K562 (cell line): ENCODE data around the gene POC1B. TPM values are rescaled to one million over a fixed set of nuclear protein-coding genes. Genes with fewer than 3 reads are reported as not detected.

Experiments used
- ATAC-seq: fragments of 200-7000 bp; cut with Tn5 transposase; 3 replicates; pipeline ENCODE4 v1.9.1; 2020; ENCODE audit warnings: moderate library complexity
- BruUV-seq: library from RNA; stranded (reverse); fragments of 400-500 nt; replicated peaks from 2 replicates; lab custom pipeline; 2021; lab: Mats Ljungman, UMichigan
- CTCF ChIA-PET: fragments of 300-600 bp; formaldehyde crosslinking; extraction: SDS; loops from one replicate; lab custom pipeline; 2021; ENCODE audit warnings: low intra/inter-chr PET ratio; lab: Yijun Ruan, JAX
- POLR2A ChIA-PET: fragments of 300-600, 350-650 bp; sonication (Branson Sonifier 250); formaldehyde crosslinking; extraction: SDS; loops from one replicate; lab custom pipeline; 2021; ENCODE audit warnings: antibody characterized with exemption, inconsistent platforms; lab: Yijun Ruan, JAX
- DNase-seq, 4 experiments: peaks; one replicate each; pipeline versions ENCODE4 v3.0.0 to v3.0.0-alpha.2; 2011 to 2018; ENCODE audit warnings: low spot score in 3 of 4, mixed read lengths in 3 of 4; ENCODE audit errors: extremely low read depth in 1 of 4
- FAIRE-seq: peaks from 2 replicates; lab custom pipeline; 2011; peaks lifted over from hg19 to GRCh38; lab: Jason Lieb, UNC
- H2AFZ ChIP-seq: 2 replicates; pipeline ENCODE4 v1.6.0; 2011; ENCODE audit warnings: low read depth, low read length, control low read depth, inconsistent platforms
- H3K27ac ChIP-seq: fragments of 200-600 bp; 3 replicates; pipeline ENCODE4 v1.8.0; 2011; ENCODE audit warnings: low read depth, mild to moderate bottlenecking, control low read depth, inconsistent platforms, low read length, moderate library complexity, mixed read lengths; ENCODE audit errors: extremely low read depth
- H3K27me3 ChIP-seq, 2 experiments: fragments of 300-600 bp in 1 of 2; 2 replicates in 1 of 2; 3 replicates in 1 of 2; pipeline versions ENCODE4 v1.6.0 to v1.8.0; 2011; ENCODE audit warnings: inconsistent platforms in 2 of 2, low read length in 2 of 2, mild to moderate bottlenecking in 1 of 2, mixed read lengths in 1 of 2, moderate library complexity in 1 of 2; ENCODE audit not compliant: control insufficient read depth in 2 of 2, insufficient read depth in 2 of 2
- H3K36me3 ChIP-seq: fragments of 300-600 bp; 3 replicates; pipeline ENCODE4 v1.8.0; 2011; ENCODE audit warnings: mild to moderate bottlenecking, low read length, inconsistent platforms; ENCODE audit not compliant: control insufficient read depth, insufficient read depth
- H3K4me1 ChIP-seq, 2 experiments: fragments of 200-600 bp in 1 of 2; replicated peaks in 1 of 2; 2 replicates in 1 of 2; 3 replicates in 1 of 2; pipeline versions ENCODE4 v1.5.1 to v1.8.0; 2011; ENCODE audit warnings: inconsistent platforms in 2 of 2, low read length in 2 of 2, mild to moderate bottlenecking in 1 of 2, mixed read lengths in 1 of 2, moderate library complexity in 1 of 2; ENCODE audit not compliant: control insufficient read depth in 2 of 2, insufficient read depth in 2 of 2
- H3K4me2 ChIP-seq: 2 replicates; pipeline ENCODE4 v1.6.1; 2011; ENCODE audit warnings: low read length, control low read depth, inconsistent platforms, mixed read lengths; ENCODE audit not compliant: insufficient read depth
- H3K4me3 ChIP-seq: fragments of 200-600 bp; sonication (generic), shearing (Covaris generic); 2 replicates; pipeline ENCODE4 v1.5.1; 2016; ENCODE audit warnings: control low read depth, inconsistent platforms
- H3K79me2 ChIP-seq: fragments of 200-600 bp; 3 replicates; pipeline ENCODE4 v1.8.0; 2011; ENCODE audit warnings: low read length, inconsistent platforms; ENCODE audit not compliant: control insufficient read depth, insufficient read depth
- H3K9ac ChIP-seq, 2 experiments: 2 replicates each; pipeline versions ENCODE4 v1.6.0 to v1.6.1; 2011; ENCODE audit warnings: low read depth in 2 of 2, low read length in 2 of 2, control low read depth in 1 of 2, inconsistent platforms in 1 of 2, mild to moderate bottlenecking in 1 of 2, mixed read lengths in 1 of 2; ENCODE audit not compliant: insufficient read depth in 1 of 2
- H3K9me1 ChIP-seq: one replicate; pipeline ENCODE4 v1.6.0; 2011; ENCODE audit warnings: inconsistent platforms, mild to moderate bottlenecking, low read length, moderate library complexity; ENCODE audit not compliant: control insufficient read depth, insufficient read depth
- H3K9me3 ChIP-seq: replicated peaks from 2 replicates; pipeline ENCODE4 v1.5.1; 2011; ENCODE audit warnings: low read depth, low read length, inconsistent platforms; ENCODE audit not compliant: control insufficient read depth, insufficient read depth
- H4K20me1 ChIP-seq: replicated peaks from 2 replicates; pipeline ENCODE4 v1.6.1; 2011; ENCODE audit warnings: low read length, inconsistent platforms, mixed read lengths; ENCODE audit not compliant: control insufficient read depth, insufficient read depth
- MGA ChIP-seq: fragments of 450-650 bp; IDR thresholded peaks from 2 replicates; pipeline ENCODE4 v1.6.1; 2016; ENCODE audit warnings: mild to moderate bottlenecking, moderate library complexity
- NCOA2 ChIP-seq, 2 experiments: fragments of 450-650 bp; IDR thresholded peaks; 2 replicates each; pipeline ENCODE4 v1.6.1; 2018; ENCODE audit warnings: mild to moderate bottlenecking in 2 of 2, moderate library complexity in 1 of 2; ENCODE audit not compliant: partially characterized antibody in 2 of 2
- WGBS: fragments of 100-300 bp; shearing (Covaris generic); methylation state at CpG from one replicate; pipeline ENCODE4 v1.1.6; 2016; ENCODE audit warnings: low coverage, mixed read lengths; ENCODE audit not compliant: insufficient coverage; ENCODE audit errors: missing lambda C conversion rate; 5-methylcytosine and 5-hydroxymethylcytosine counted together
- in situ Hi-C: fragments of 300-500 bp; cut with MboI; formaldehyde crosslinking; loops from 4 replicates; pipeline ENCODE4 v1.15.0; 2018; ENCODE audit warnings: inconsistent platforms, mixed read lengths
- intact Hi-C: fragments of 100-400 bp; cut with micrococcal nuclease; formaldehyde crosslinking; loops from 2 replicates; pipeline ENCODE4 v1.14.2; 2022
- polyA plus RNA-seq, 8 experiments: library from polyadenylated mRNA; depleted of rRNA in 4 of 8; stranded (reverse) in 5 of 8; unstranded in 3 of 8; fragments of >200 nt; fragmentation: Nextera tagmentation in 2 of 8; fragmentation: Illumina TruSeq in 1 of 8; extraction: Ambion mirVana in 2 of 8; extraction: Trizol in 1 of 8; gene quantifications; 2 replicates each; pipeline versions ENCODE4 v1.2.1 to v1.2.3, GENCODE V29; 2011 to 2014; ENCODE audit warnings: inconsistent platforms in 1 of 8, missing spikeins in 1 of 8
- total RNA-seq, 7 experiments: library from RNA; depleted of rRNA in 6 of 7; stranded (reverse); fragments of >200 nt in 6 of 7; fragmentation: Illumina TruSeq in 2 of 7; extraction: Trizol in 2 of 7; gene quantifications; 2 replicates each; pipeline versions ENCODE4 v1.2.1 to v1.2.3, GENCODE V29; 2011 to 2021; ENCODE audit warnings: low replicate concordance in 1 of 7

The POC1B gene
- total and polyA plus RNA-seq, 9 of the 15 experiments (the other 6 are each of a cell fraction or from before 2014, with no cell fraction given), result 4.5 to 16.1 (median 10.4) TPM

GRCh38 chr12:89418228-89418910 lies 107.5 kb downstream of the POC1B start:
- 14% methylated on average over 5 of the region's 5 CpGs for WGBS
- Histone ChIP-seq H4K20me1 (no peaks in the 10 kb centered on the region), H3K9ac (no peak overlapping the region), H3K9me1 (no peaks in the 10 kb centered on the region), H3K36me3 (no peaks in the 10 kb centered on the region), H3K4me1 (no peaks in the 10 kb centered on the region; a peak in 1 of 5 replicates), H3K79me2 (no peaks in the 10 kb centered on the region), H3K9me3 (no peaks in the 10 kb centered on the region), H3K27ac (no peak overlapping the region), H2AFZ (no peak overlapping the region), H3K4me3 (no peak overlapping the region), H3K4me2 (no peak overlapping the region), H3K27me3 (no peaks in the 10 kb centered on the region)
- ChIA-PET POLR2A (interaction anchor here (0.7 kb wide), 1 partner anchor 14 kb away, joined by 3 read pairs; no protein-coding TSS in a partner anchor), CTCF (no interaction called here)
- TF ChIP-seq MGA, result peak; percentile 21; the same call in 1 of the 2 replicates
- no peak for TF ChIP-seq NCOA2 (IDR thresholded peaks at IDR 0.05; ENCODE audit: partially characterized antibody in 2 of 2)
- DNase-seq (no peak), FAIRE-seq (peak; percentile 23), ATAC-seq (peak; percentile 31; the same call in 2 of the 3 replicates)
- in situ Hi-C loops, result no loop called here
- no TSS peak for BruUV-seq
- intact Hi-C loops, result no loop called here
